ENCODE measurements around the gene ENPP4.

Gene ENPP4

GRCh38 chr6:46191961-46192360 lies 62.2 kb downstream of the ENPP4 start (continued):
- TF ChIP-seq ZNF157 (tag by site-specific recombination; IDR thresholded peaks at IDR 0.05): no peak
- no peak for TF ChIP-seq YY1 (tag by site-specific recombination; IDR thresholded peaks at IDR 0.05)
- no peak for TF ChIP-seq ZNF132 (tag by site-specific recombination; IDR thresholded peaks at IDR 0.05; ENCODE audit: borderline replicate concordance)
- TF ChIP-seq ZNF544 (tag by site-specific recombination; IDR thresholded peaks at IDR 0.05): no peak
- no peak for TF ChIP-seq IKZF3 (tag by site-specific recombination; IDR thresholded peaks at IDR 0.05)
- no peak for TF ChIP-seq ZNF362 (tag by site-specific recombination; IDR thresholded peaks at IDR 0.05)
- no peak for TF ChIP-seq ZNF514 (tag by site-specific recombination; IDR thresholded peaks at IDR 0.05)
- TF ChIP-seq ZNF280D (tag by site-specific recombination; IDR thresholded peaks at IDR 0.05): no peak
- TF ChIP-seq ZNF529 (tag by site-specific recombination; IDR thresholded peaks at IDR 0.05; ENCODE audit: insufficient replicate concordance): no peak
- no peak for TF ChIP-seq SETDB1 (IDR thresholded peaks at IDR 0.05; ENCODE audit: insufficient read length, low read length)
- no peak for TF ChIP-seq MYNN (tag by site-specific recombination; IDR thresholded peaks at IDR 0.05; ENCODE audit: borderline replicate concordance)
- TF ChIP-seq REST (tag by site-specific recombination; IDR thresholded peaks at IDR 0.05): no peak
- no peak for TF ChIP-seq ZNF26 (tag by site-specific recombination; IDR thresholded peaks at IDR 0.05)
- TF ChIP-seq ZFP69B (tag by site-specific recombination; IDR thresholded peaks at IDR 0.05): no peak
